SW480 (cell line): ENCODE data around the gene CD2.

Experiments
- DNase-seq: peaks from one replicate; pipeline ENCODE4 v3.0.0-alpha.2; 2016; ENCODE audit warnings: low spot score

Gene CD2, protein sequence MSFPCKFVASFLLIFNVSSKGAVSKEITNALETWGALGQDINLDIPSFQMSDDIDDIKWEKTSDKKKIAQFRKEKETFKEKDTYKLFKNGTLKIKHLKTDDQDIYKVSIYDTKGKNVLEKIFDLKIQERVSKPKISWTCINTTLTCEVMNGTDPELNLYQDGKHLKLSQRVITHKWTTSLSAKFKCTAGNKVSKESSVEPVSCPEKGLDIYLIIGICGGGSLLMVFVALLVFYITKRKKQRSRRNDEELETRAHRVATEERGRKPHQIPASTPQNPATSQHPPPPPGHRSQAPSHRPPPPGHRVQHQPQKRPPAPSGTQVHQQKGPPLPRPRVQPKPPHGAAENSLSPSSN

GRCh38 chr1:116754198-116754977, at the start of gene CD2:
Gene CD2 (plus strand): TSS chr1:116754430. CDS start chr1:116754493, 63 bp downstream.
- DNase-seq: no peak

GRCh38 chr1:116706123-116706522, 48.1 kb upstream of the CD2 start:
- DNase-seq: no peak

- DNase-seq: no peak
Observed at GRCh38 chr1:116706841-116707240, 47.4 kb upstream of the CD2 start.

DNA sequence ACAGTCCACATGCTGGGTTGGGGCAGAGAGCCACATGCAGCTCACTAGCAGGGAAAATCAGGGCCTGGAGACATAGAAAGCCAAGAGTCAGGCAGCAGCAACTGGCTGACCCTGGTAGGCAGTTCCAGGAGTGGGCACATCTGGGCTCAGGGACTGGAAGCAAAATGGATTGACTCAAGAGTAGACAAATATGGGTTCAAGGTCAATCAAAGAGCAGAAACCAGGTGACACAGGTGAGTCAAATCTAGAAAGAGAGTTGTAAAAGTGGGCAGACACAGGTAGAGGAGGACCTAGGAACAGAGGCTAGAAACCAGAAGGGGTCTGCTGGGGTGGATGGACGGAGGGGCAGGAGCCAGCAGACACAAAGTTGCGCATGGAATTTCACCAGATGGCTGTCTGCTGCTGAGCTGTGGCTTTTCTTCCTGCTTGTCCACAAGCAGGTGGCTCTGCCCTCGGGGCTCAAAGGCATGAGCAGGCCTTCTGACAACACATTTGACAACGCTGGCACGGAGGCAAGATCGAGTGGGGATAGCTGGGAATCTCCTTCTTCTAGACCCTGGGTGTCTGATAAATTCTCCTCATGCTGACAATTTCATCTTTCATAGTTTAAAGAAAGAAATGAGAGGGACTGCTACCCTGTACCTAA, 45.9 kb upstream of the CD2 start:
- DNase-seq: no peak

DNA sequence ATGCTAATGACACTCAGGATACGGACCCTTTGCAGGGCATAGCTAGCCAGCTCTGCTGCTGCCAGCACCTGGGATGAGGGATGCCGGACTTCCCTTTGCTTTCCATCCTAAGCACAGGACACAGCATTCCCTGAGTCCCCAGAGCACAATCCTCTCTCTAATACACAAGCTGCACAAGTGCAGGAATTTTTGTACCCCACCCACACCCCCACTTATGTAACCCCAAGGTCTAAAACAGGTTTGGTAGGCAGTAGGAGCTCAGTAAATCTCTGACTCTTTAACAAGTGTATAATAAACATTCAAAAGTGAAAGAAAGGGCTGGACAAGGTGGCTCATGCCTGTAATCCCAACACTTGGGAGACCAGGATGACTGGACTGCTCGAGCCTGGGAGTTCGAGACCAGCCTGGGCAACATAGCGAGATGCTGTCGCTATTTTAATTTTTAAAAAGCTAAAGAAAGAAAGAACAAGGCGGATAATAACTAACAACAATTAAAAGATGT, 44.5 kb upstream of the CD2 start:
- DNase-seq: no peak

GRCh38 chr1:116710420-116711262, 43.6 kb upstream of the CD2 start:
- DNase-seq: no peak

GRCh38 chr1:116711263-116711840, 42.9 kb upstream of the CD2 start:
- DNase-seq: peak; percentile 42

- DNase-seq: no peak
Observed at GRCh38 chr1:116712510-116712909, 41.7 kb upstream of the CD2 start.

DNA sequence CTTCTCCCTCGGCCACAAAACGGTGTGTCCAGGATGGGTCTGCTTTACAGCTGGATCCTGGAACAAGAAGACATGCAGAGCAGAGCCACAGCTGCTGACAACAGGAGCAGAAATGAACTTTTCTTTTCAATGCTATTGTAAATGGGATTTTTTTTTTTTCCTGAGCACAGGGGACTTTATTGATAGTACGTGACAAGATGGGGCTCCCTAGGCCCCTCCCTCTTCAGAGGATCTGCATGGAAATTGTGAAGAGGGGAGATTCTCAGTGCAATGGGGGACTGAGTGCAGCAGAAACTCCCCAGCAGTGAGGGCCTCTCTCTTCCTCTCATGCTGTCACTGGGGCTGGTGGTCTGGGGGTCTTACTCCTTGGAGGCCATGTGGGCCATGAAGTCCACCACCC, 40.8 kb upstream of the CD2 start:
- no peak for DNase-seq

DNA sequence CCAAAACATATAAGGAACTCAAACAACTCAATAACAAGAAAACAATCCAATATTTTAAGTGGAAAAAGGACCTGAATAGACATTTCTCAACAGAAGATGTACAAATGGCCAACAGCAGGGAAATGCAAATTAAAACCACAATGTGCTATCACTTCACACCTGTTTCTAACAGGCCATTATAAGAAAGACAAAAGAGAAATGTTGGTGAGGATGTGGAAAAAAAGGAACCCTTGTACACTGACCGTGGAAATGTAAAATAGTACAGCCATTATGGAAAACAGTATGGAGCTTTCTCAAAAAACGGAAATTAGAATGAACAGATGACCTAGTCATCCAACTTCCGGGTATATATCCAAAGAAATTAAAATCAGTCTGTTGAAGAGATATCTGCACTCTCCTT, 37.8 kb upstream of the CD2 start:
- no peak for DNase-seq

DNA sequence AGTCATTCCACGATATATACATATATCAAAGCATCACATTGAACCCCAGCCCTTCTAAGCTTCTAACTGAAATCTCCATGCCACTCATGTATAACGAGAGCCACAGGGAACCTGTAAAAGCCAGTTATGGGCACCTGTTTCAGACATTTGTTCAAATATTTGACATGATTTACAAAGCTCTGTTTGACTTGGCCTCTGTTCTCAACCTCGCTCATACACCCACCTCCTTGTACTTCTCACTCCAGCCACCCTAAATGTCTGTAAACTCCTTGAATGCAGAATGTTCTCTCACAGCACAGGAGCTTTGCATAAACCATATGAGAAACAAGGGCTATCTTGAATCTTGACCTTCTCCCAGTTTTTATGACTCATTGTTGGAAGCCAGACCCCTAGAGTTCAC, 36.9 kb upstream of the CD2 start:
- no peak for DNase-seq

- DNase-seq: no peak
Observed at GRCh38 chr1:116720364-116721038, 33.7 kb upstream of the CD2 start.

GRCh38 chr1:116721039-116721405, 33.2 kb upstream of the CD2 start:
- DNase-seq: no peak

DNA sequence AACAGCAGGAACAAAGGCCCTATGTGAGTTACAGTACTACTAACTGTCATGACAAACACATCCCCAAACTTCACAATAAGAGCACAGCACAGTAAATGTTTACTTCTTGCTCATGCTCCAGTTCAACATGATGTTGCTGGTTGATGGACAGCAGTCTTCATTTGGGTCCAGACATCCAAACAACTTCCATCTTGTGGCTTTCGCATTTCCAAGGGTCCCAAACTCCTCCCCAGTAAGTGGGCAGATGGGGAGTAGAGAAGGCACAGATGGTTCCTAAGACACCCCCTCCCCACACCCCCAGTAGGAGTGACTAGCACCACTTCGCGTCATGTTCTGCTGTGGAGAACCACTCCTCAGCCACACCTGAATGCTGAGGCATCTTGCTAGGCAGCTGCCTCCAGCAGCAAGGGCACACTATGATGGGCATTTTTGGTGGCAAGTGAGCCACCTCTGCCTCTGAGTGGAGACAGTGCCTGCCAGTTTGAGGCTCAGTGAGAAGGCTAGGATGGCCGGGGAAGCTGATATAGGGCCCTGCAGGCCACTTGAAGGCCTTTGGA, 32.7 kb upstream of the CD2 start:
- no peak for DNase-seq

GRCh38 chr1:116722016-116722838, 32.0 kb upstream of the CD2 start:
- DNase-seq: no peak

DNA sequence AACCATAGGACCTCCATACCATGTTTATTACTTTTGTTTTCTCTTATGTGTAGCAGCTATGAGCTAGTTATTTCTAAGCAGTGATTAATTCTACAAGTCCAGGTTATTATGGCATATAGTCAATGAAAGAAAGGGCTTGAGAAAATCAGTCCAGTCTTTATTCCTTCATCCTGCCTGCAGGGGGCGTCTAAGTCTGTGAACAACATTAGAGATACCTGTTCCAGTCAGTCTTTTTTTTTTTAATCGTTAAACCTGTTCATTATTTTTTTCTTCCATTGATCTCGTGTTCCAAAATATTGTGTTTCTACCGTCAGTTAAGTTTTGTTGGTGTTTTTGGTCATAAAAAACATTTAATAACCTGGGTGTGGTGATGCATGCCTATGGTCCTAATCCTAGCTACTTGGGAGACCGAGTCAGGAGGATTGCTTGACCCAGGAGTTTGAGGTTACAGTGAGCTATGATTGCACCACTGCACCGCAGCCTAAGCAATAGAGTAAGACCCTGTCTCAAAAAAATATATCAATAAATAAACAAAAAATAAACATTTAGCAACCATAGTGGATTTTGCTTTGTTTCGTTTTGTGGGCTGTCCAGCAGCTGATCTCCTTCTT, 29.4 kb upstream of the CD2 start:
- DNase-seq: peak; percentile 71

DNA sequence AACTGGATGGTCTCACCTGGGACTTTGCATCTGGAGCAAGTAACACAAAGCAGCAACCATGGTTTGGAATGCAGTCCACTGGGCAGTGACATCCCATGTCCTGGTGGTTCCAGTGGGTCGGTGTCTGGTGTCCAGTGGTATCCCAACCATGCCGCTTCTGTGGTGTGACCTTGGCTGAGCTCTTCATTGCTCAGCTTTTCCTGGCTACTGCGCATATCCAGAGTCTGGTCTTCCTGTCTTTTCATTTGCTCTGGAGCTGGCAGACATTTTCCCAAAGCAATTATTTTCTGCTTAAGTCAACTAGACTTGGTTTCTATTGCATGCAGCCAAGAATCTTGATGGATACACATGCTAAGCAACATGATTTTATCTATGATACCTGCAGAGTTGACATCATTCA, 28.4 kb upstream of the CD2 start:
- no peak for DNase-seq

GRCh38 chr1:116726872-116727820, 27.1 kb upstream of the CD2 start:
- DNase-seq: no peak
